Endothelial cell of umbilical vein (primary cell): ENCODE results near the gene LYRM1. TPM values are rescaled to one million over a fixed set of nuclear protein-coding genes. Genes with fewer than 3 reads are reported as not detected.

Experiments used
- BruUV-seq: library from RNA; stranded (reverse); fragments of 400-500 nt; replicated peaks from 2 replicates; lab custom pipeline; 2021; lab: Mats Ljungman, UMichigan
- CTCF ChIA-PET: fragments of 300-600, 350-600 bp; sonication (Branson Sonifier 250); formaldehyde crosslinking; loops from one replicate; lab custom pipeline; 2021; ENCODE audit warnings: antibody characterized with exemption, inconsistent platforms; lab: Charles Lee
- POLR2A ChIA-PET: fragments of 300-600, 350-600 bp; sonication (Branson Sonifier 250); formaldehyde crosslinking; loops from one replicate; lab custom pipeline; 2021; ENCODE audit warnings: antibody characterized with exemption, inconsistent platforms; lab: Charles Lee
- DNase-seq: peaks from one replicate; pipeline ENCODE4 v3.0.0-alpha.2; 2011; ENCODE audit warnings: low read depth, low spot score
- FAIRE-seq: peaks from 2 replicates; lab custom pipeline; 2011; peaks lifted over from hg19 to GRCh38; lab: Jason Lieb, UNC
- H2AFZ ChIP-seq: 2 replicates; pipeline ENCODE4 v1.6.0; 2012; ENCODE audit warnings: low read depth, low read length, control low read depth, inconsistent platforms
- H3K27ac ChIP-seq: 2 replicates; pipeline ENCODE4 v1.5.1; 2011; ENCODE audit warnings: low read depth, mild to moderate bottlenecking, control low read depth, low read length, moderate library complexity; ENCODE audit not compliant: insufficient read depth
- H3K27me3 ChIP-seq, 2 experiments: 2 replicates each; pipeline versions ENCODE4 v1.6.0 to v1.6.1; 2011; ENCODE audit warnings: low read length in 2 of 2, mixed read lengths in 1 of 2; ENCODE audit not compliant: control insufficient read depth in 2 of 2, insufficient read depth in 2 of 2
- H3K36me3 ChIP-seq, 2 experiments: 2 replicates in 1 of 2; 3 replicates in 1 of 2; pipeline ENCODE4 v1.5.1; 2011; ENCODE audit warnings: low read length in 2 of 2, mild to moderate bottlenecking in 1 of 2, moderate library complexity in 1 of 2; ENCODE audit not compliant: control insufficient read depth in 2 of 2, insufficient read depth in 2 of 2; ENCODE audit errors: extremely low read depth in 1 of 2
- H3K4me1 ChIP-seq: 3 replicates; pipeline ENCODE4 v1.5.1; 2011; ENCODE audit warnings: mild to moderate bottlenecking, low read length; ENCODE audit not compliant: control insufficient read depth, insufficient read depth; ENCODE audit errors: extremely low read depth
- H3K4me2 ChIP-seq: 2 replicates; pipeline ENCODE4 v1.6.1; 2011; ENCODE audit warnings: low read length, control low read depth, mixed read lengths; ENCODE audit not compliant: insufficient read depth
- H3K4me3 ChIP-seq, 3 experiments: fragments of 200-600 bp in 1 of 3; sonication (generic), shearing (Covaris generic) in 1 of 3; replicated peaks in 1 of 3; 2 replicates each; pipeline ENCODE4 v1.5.1; 2011 to 2016; ENCODE audit warnings: control low read depth in 3 of 3, low read length in 3 of 3, mild to moderate bottlenecking in 2 of 3, inconsistent platforms in 1 of 3, low read depth in 1 of 3, moderate library complexity in 1 of 3; ENCODE audit not compliant: insufficient read depth in 1 of 3
- H3K79me2 ChIP-seq: 2 replicates; pipeline ENCODE4 v1.6.0; 2012; ENCODE audit warnings: low read length, inconsistent platforms; ENCODE audit not compliant: control insufficient read depth, insufficient read depth
- H3K9ac ChIP-seq: replicated peaks from 2 replicates; pipeline ENCODE3; 2011; ENCODE audit warnings: low read length, control low read depth; ENCODE audit not compliant: insufficient read depth; ENCODE audit errors: extremely low read depth
- H3K9me1 ChIP-seq: replicated peaks from 3 replicates; pipeline ENCODE4 v1.6.0; 2011; ENCODE audit warnings: mild to moderate bottlenecking, low read length; ENCODE audit not compliant: control insufficient read depth, insufficient read depth; ENCODE audit errors: extremely low read depth
- H3K9me3 ChIP-seq: replicated peaks from 2 replicates; pipeline ENCODE4 v1.5.1; 2012; ENCODE audit warnings: low read length, inconsistent platforms; ENCODE audit not compliant: control insufficient read depth, insufficient read depth
- H4K20me1 ChIP-seq: replicated peaks from 2 replicates; pipeline ENCODE3; 2011; ENCODE audit warnings: mild to moderate bottlenecking, low read length; ENCODE audit not compliant: control insufficient read depth, insufficient read depth; ENCODE audit errors: extremely low read depth
- CTCF ChIP-seq, 2 donors: IDR thresholded peaks; 1 replicate in 1 of 2; 2 replicates in 1 of 2; pipeline ENCODE4 v1.5.1; 2011; ENCODE audit warnings: low read length in 2 of 2, mild to moderate bottlenecking in 2 of 2, moderate library complexity in 2 of 2, control low read depth in 1 of 2, inconsistent platforms in 1 of 2, low read depth in 1 of 2; ENCODE audit not compliant: insufficient read depth in 1 of 2; ENCODE audit errors: extremely low read depth in 1 of 2
- EZH2 ChIP-seq: IDR thresholded peaks from 2 replicates; pipeline ENCODE4 v1.6.1; 2012; ENCODE audit warnings: borderline replicate concordance, low read depth, mild to moderate bottlenecking, moderate library complexity, low read length, inconsistent platforms; ENCODE audit not compliant: severe bottlenecking
- FOS ChIP-seq: IDR thresholded peaks from 2 replicates; pipeline ENCODE4 v1.6.1; 2011; ENCODE audit warnings: mild to moderate bottlenecking, low read length, moderate library complexity, borderline replicate concordance; ENCODE audit not compliant: insufficient read depth
- GATA2 ChIP-seq: IDR thresholded peaks from 2 replicates; pipeline ENCODE4 v1.7.0; 2011; ENCODE audit warnings: low read depth, mild to moderate bottlenecking, moderate library complexity, mixed read lengths, low read length; ENCODE audit not compliant: insufficient read length, insufficient read depth
- JUN ChIP-seq: IDR thresholded peaks from 2 replicates; pipeline ENCODE4 v1.6.1; 2011; ENCODE audit warnings: borderline replicate concordance, low read depth; ENCODE audit not compliant: insufficient read length, insufficient read depth
- MYC ChIP-seq: IDR thresholded peaks from one replicate; pipeline ENCODE4 v1.6.1; 2011; ENCODE audit warnings: mild to moderate bottlenecking, low read depth, low read length
- POLR2A ChIP-seq: IDR thresholded peaks from 2 replicates; pipeline ENCODE4 v1.6.1; 2012; ENCODE audit warnings: low read depth, mild to moderate bottlenecking, control low read depth, low read length
- POLR2AphosphoS5 ChIP-seq: IDR thresholded peaks from 2 replicates; pipeline ENCODE4 v1.6.1; 2012; ENCODE audit warnings: low read depth, mild to moderate bottlenecking, control low read depth, low read length, moderate library complexity; ENCODE audit not compliant: insufficient read depth
- dilution Hi-C: fragments of 300-500 bp; cut with MboI; formaldehyde crosslinking; loops from one replicate; pipeline ENCODE4 v1.15.0; 2019; ENCODE audit warnings: low sequenced_read_pairs; ENCODE audit not compliant: extremely low pct_ligation_motif_present
- intact Hi-C: fragments of 100-400 bp; cut with micrococcal nuclease; formaldehyde crosslinking; loops from one replicate; pipeline ENCODE4 v1.10.0; 2022
- polyA plus RNA-seq, 4 experiments: library from polyadenylated mRNA; depleted of rRNA in 3 of 4; stranded (reverse) in 3 of 4; unstranded in 1 of 4; fragments of >200 nt; gene quantifications; 2 replicates each; pipeline versions ENCODE4 v1.2.1 to v1.2.3, GENCODE V29; 2011 to 2012; ENCODE audit warnings: missing spikeins in 1 of 4
- total RNA-seq: library from RNA; stranded (reverse); gene quantifications from 2 replicates; pipeline ENCODE4 v1.2.3, GENCODE V29; 2021
- TF ChIP-seq, protein P1 (sequence below): IDR thresholded peaks from 2 replicates; pipeline ENCODE4 v1.6.1; 2011; ENCODE audit not compliant: insufficient read depth, insufficient read length

LYRM1 gene
- total and polyA plus RNA-seq, 2 donors (not counting 3 experiments of a cell fraction or from before 2014, with no cell fraction given) = 20.4 to 28.4 TPM

- Histone ChIP-seq H3K4me1 (peaks cover 40% of the 10 kb centered on the region), H3K27me3 (no peaks in the 10 kb centered on the region), H3K9ac (no peak overlapping the region), H2AFZ (no peak overlapping the region), H3K36me3 (peaks cover 2 to 6% of the 10 kb centered on the region in 2 experiments), H3K9me1 (no peaks in the 10 kb centered on the region), H3K27ac (no peak overlapping the region), H3K4me3 (no peak overlapping the region), H3K4me2 (no peak overlapping the region), H4K20me1 (peaks cover 5% of the 10 kb centered on the region), H3K79me2 (peaks cover 92% of the 10 kb centered on the region), H3K9me3 (no peaks in the 10 kb centered on the region)
- TF ChIP-seq JUN = no peak
- TF ChIP-seq CTCF (IDR thresholded peaks at IDR 0.05; ENCODE audit: extremely low read depth in 1 of 2, insufficient read depth in 1 of 2, low read depth in 1 of 2, low read length in 2 of 2) = no peak
- TF ChIP-seq, protein P1, sequence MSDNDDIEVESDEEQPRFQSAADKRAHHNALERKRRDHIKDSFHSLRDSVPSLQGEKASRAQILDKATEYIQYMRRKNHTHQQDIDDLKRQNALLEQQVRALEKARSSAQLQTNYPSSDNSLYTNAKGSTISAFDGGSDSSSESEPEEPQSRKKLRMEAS = no peak
- no peak for TF ChIP-seq POLR2A
- no peak for TF ChIP-seq EZH2
- TF ChIP-seq FOS = no peak
- TF ChIP-seq MYC = no peak
- no peak for TF ChIP-seq GATA2
- TF ChIP-seq POLR2AphosphoS5 = no peak
- FAIRE-seq = no peak
- intact Hi-C loops (no loop called here), dilution Hi-C loops (no loop called here)
- ChIA-PET CTCF (interaction anchor here (1.4 kb wide), 1 partner anchor 19 kb away, joined by 5 read pairs; no protein-coding TSS in a partner anchor), POLR2A (no interaction called here)
- no peak for DNase-seq
- BruUV-seq = no TSS peak
These were observed 27.2 kb upstream of the LYRM1 start for GRCh38 chr16:20873331-20873730.
